ENCODE data around the gene PDE7B.

The PDE7B gene

DNA sequence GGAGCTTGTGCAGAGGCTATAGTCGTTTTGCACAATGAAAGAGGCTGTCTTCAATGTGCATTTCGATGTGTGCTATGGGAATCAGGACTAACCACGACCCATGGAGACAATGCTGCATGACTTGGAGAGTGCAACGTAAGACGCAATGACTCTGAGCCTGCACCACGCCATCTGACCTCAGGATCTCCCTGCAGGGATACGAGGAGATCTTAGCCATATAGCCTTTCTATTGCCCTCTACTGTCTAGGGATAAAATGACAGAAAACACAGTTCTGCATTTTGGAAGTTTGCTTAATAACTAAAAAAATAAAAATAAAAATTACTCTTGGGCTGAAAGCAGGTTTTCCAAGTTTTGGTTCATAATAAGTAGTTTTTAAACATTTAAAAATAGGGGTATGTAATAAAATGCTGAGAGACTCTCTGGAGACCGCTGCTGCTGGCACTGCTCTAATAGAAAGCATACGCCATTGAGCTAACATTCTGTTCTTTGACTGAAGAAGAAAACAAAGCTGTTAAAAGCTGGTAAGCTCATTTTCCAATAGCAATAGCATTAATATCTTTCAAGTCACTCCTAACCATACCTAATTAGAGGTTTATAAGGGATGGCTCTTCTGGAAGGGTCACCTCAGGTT lies 87.2 kb downstream of the PDE7B start:
- peak; percentile 69 to 70 for DNase-seq

DNA sequence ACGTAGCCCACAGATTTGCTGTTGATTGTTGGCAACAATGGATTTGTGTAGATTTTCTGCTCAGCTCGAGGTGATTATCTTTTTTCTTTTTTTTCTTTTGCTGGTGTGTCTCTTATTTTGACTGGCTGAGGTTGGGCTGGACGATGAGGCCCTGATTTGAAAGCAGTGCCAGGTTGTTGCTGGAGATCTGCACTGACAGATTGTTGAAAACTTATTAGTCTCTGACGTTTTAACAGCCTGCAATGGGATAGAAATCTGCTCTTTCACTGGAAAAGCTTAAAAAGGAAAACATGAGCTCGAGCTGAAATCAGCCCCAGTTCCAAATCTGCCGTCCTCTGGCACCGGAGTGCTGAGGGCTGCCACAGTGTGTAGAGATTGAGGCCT lies 87.7 kb downstream of the PDE7B start:
- DNase-seq = peak; percentile 67 to 88

DNA sequence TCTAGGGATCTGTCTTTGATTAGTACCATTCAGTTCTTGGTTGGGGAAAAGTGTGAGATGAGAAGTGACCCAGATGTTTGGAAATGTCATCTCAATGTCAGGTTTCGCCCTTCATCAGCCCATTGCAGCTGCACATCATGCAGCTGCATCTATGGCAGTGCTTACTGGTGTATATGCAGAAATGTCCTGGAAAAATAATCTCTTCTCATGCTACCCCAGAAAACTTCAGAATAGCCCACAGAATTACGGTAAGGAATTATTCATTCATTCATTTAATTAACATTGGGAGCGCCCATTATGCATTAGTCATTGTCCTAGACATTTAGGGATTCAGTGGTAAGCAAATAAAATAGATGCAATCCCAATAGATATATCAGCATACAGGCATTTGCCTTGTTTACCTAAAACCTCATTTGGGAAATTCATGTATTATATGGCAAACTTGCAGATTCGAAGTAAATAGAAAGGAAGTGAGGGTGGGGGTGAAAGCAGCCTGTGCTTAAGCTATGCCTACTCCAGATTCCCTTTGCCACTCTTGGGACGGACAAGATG lies 89.2 kb downstream of the PDE7B start:
- no peak for DNase-seq

DNA sequence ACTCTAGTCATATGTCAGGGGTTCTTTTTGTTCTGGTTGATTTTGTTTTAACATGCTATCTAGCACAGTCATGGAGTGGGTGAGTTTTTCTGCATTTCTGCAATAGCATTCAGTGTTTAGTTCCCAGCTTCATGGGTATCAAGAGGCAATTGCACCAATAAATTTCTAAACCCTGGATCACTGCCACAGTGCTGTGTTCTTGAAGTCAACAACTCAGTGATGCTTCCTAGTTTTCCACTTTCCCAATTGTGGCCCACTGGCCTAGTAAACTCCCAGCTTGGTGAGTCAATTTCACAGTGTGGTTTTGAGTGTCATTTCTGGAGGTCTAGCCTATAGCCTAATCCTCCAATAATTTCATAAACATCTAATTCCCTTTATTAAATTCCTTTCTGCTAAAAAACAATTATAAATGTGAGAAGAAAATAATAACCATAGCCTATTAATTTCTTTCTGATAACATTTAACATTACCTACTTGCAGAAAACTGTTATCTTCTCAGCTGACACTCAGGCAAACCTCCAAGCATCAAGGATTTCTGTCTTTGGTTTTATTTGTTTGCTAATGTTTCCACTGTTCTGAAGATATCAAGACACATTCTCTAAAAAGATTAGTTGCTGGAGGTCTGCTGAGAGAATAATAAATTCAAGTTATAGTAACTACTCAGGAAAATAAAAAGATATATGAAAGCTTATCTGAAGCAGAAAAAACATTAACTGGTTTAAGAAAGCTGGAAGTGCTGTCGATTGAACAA lies 89.9 kb downstream of the PDE7B start:
- no peak for DNase-seq

DNA sequence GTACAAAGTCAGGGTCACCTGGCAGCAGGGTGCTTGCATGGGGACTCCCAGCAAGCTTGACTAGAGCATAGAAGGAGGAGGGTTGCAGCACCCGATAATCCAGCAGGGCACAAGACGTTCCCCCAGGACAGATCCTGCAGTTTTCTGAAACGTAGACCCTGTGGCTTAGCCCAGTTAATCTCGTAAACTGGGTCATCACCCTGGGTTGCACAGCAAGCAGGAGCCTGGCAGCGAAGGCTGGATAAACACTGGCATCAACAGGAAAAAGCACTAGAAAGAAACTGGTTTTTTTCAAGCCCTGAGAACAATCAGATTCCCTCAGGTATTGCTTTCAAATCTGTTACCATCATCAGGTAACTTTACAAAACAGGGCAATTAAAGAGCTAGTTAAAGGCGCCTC lies 92.6 kb downstream of the PDE7B start:
- DNase-seq = no peak

DNA sequence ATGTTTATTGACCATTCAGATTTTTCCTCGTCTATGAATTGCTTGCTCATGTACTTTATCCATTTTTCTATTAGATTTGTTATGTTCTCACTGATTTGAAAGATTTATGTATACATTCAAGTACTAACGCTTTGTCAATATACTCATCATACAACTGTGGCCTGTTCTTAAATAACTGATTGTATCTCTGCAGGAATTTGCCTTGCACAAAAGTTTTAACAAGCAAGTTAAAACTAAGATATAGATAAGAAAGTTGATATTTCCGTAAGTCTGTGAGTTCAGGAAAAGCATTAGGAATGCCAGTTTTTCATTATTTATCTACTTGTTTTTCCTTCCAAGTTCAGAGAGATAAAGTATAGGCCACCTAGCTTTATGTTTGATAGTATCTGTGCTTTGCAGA lies 95.2 kb downstream of the PDE7B start:
- DNase-seq = no peak

DNA sequence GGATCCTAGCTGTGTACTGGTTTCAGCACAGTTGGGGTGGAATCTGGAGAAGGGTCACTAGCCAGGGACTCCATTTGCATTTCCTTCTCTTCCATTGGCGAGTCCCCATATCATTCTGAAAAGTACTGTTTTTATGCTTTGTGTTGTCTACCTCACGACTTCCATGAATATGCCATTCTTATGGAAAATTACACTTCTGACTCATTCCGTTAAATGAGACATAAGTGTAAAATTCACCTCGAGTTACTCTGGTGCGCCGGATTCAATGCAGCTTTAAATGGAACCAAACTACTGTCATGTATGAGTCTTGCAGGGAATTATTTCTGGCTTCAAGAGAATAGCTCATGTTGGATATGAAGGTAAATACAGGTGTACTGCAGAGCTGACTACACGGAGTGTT lies 99.2 kb downstream of the PDE7B start:
- DNase-seq = no peak

DNA sequence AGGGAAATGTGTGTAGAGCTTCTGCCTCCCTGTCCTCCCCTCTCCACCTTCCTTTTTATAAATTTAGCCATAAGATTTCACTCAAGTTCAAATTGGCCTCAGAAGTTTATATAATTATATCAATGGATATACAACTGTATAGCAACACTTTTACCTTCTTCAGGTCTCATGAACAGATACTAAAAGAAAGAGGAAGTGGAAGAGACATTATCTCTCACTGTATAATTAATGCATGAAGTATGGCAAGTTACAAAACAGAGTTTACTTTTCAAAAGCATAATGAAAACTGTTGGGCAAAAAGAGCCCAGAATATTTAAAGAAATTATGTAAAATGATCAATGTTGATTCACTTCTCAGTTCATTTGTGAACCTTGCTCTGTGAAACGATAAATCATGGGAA lies 99.7 kb downstream of the PDE7B start:
- DNase-seq = no peak

DNA sequence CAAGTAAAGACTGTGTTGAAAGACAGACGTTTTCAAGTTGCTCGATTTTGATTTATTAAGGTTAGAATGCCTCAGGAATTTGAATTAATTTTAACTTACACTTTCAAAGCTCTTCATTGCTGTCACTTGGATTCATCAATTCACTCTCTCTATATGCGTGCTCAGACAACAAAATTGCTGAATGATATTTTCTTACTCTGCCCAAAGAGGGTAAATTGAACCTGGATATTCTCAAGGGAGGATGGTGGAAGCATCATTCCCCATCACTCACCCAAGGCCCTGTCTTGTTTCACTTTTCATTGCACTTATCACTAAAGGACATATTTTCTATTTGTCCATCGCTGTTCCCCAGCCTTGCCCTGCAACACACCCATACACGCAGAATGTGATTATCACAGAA lies 102.3 kb downstream of the PDE7B start:
- no peak for DNase-seq

DNA sequence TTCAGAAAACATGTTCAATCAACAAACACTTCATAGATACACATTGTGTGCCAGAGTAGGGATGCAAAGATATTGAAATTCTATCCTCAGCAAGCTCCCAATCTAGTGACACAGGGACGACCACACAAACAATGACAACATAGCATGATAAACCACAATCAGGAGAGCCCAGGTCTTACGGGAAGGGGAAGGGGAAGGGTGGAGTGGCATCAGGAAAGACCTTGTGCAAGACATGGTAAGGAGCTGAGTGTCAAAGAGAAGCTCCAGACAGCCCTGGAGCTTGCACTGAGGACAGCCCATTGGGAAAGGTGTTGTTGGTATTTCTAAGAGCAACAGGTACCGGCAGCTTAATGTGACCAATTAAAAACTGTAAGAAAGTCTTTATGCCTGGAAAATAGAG lies 103.6 kb downstream of the PDE7B start:
- DNase-seq = no peak

DNA sequence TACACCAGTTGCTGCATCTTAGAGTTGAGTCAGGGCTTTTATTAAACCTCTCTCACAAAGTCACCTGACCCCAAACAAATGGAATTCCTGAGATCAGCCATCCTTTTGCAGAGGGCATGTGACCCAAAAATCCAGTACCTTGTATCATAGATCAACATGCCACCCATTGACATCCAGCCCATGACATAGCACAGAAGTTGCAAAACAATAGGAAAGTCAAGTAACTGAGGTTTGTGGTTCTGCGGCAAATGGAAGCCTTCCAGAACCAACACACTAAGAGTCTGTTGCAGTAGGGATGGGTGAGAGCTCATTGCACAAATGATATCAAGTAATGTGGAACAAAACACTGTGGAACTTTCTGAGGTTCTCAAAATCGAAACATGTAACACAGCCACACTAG lies 111.2 kb downstream of the PDE7B start:
- no peak for DNase-seq

DNA sequence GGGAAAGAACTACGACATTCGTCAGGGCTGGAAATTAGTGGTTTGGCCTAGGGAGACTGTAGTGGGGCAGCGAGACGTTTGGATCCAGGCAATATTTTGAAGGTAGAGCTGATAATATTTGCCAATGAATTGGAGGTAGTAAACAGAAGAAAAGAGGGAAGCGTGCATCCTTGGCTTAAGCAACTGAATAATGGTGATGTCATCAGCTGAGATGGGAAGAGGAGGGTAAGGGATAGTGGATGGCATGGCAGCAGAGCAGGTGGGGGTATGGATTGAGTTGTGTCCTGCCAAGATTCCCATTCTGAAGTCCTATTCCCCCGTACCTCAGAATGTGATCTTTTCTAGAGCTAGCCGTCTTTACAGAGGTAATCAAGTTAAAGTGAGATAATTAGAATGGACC lies 119.2 kb downstream of the PDE7B start:
- DNase-seq = no peak

DNA sequence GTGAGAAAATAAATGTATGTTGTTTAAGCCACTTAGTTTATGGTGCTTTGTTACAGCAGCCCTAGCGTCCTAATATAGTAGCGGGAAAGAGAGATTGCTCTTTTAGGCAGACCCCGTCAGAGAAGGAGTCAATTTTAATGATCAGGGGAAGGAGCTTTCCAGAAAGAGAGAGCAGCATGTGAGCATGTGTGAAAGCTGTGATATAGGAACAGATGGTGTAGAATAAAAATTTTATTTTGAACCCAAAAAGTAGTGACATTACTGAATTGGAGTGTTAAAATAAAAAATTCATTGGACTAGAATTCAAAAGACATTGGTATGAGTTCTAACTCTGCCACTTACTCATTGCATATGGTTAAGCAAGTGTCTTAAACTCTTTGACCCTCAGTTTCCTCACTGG lies 119.8 kb downstream of the PDE7B start:
- no peak for DNase-seq

DNA sequence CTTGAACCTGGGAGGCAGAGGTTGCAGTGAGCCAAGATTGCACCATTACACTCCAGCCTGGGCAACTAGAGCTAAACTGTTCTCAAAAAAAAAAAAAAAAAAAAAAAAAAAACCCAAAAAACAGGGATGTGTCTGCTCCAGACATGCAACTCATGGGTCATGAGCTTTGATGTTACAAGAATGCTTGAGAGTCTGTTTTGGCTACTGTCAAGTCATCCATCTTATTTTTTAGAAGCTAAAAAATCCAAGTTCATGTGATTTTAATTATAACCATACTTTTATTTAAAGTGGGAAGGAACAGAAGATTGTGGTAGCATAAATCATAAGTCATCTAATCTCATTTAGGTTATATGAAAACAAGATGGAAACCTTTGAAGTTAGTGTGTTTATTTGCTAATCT lies 120.6 kb downstream of the PDE7B start:
- DNase-seq = no peak

DNA sequence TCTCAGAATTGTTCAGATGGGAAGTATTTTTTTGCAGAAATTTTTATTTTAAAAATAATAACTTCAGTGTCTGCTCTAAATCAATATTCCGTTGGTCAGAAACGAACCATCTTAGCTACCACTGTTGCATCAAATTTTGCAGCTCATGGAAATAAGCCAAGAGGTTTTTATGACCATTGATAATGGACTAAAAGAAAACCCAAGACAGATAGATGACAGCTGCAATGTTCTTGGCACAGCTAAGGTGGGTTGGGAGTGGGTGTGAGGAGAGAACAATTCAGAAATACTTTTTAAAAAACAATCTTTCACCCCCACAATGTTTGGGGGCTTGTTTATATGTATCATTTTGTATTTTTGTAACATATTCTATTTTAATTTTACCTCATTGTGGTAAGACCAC lies 121.1 kb downstream of the PDE7B start:
- DNase-seq = no peak

DNA sequence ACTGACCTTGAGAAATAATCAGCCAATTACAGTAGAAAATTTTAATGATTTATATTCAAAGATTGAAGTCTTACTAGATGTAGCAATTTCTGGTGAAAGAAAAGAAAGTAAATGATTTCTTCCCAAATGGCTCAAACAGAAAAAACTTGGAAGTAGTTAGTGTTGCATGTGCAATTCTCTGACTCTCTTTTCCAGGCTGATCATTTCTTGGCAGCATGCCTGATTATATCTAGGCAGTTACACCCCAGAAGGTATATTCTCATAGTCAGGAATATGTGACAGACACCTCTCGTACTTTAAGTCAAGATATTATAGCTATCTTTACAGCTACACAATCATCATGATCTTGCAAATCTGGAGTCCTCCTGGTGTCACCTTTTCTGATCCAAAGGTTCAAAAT lies 122.9 kb downstream of the PDE7B start:
- DNase-seq = peak in 1 of 2 experiments; percentile 37

DNA sequence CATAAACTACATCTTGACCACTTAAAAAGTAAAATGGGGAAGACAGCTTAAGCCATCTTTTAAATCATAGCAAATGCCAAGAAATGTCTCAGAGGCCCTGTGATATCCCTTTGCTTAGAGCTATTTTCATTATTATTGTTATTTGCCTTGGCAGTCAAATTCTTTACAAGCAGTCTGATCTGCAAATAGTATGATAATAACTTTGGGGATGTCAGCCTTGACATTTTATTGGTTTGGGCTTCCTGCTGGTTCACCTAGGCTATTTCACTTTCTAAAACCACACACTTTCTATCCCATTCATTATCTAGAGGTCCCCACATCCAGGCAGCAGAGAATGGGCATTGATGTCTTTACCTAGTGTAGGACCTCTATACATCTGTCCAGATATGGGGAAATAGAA lies 125.1 kb downstream of the PDE7B start:
- no peak for DNase-seq

DNA sequence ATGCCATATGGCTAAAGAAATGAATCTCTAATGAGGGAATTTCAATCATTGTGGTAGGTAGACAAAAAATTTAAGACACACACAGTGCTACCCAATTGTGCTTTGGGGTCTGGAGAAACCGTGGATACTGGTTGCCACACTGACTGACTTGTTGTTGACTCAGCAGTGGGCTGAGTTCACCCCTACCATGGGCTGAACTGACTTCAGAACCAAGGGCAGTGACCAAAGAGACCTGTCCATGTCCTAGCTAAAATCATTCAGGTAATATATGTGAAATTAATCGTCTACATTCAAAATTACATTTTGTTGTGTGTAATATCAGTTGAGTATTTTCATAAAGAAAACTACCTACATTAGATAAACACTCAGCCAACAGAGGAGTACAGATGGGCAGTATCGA lies 131.6 kb downstream of the PDE7B start:
- DNase-seq = no peak

DNA sequence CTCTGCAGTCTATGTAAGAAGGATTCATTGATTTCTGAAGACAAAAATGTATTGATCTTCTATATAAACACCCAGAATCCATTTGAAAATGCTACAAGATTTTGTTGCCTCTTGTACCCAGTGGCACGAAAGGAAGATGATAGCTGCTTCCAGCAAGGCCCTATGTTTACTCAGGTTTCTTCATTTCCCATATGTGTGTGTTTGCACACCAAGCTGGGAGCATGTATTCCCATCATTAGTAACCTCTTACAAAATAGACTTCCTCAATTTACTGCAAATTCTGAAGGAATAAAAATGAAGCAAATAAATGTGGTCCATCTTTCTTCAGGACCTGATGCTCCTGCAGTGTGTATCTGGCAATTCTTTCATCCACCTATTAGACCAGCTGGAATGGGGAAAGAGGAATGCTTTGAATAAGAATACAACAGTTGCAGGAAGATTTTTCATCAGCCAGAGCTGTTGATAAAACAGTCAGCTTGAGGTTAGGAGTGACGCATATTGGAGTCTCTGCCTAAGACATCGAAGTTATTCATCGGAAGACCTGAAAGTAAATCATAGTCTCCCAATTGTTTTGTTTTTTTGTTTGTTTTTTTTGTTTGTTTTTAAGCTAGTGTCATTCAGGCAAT lies 132.3 kb downstream of the PDE7B start:
- DNase-seq = no peak

DNA sequence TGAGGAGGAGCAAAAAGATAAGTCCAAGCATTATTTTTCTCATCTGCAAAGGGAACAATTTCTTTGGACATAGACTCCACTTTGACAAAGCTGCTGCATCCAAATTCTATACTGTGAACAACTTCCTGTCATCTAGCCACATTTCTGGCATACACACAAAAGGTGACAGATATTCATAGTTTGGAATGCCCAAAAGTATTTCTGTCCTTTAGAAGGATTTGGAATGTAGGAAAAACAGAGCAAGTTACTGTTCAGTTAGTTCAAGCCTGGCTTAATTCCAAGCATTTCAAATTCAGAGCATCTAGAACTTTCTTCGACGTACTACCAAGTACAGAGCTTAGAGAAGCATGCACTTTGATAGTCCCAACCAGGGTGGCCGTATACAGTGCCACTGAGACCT lies 134.0 kb downstream of the PDE7B start:
- DNase-seq = no peak

DNA sequence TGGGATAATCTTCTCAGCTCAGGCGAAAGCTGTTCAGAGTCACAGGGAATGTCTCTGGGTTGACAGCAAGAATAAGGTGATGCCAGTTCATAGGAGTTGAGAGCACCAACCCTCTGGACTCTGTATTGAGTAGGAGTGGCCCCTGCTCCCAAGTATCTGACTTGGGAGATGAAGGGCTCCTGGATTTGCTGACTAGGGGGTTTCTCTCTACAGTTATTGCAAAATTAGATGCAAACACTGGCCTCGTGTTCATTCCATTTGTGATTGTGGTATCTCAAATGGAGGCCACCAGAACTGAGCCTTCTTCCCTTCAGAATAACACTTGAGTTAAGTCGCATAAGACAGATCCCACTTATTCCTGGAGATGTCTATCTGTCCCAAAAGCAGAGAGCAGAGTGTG lies 135.7 kb downstream of the PDE7B start:
- no peak for DNase-seq

DNA sequence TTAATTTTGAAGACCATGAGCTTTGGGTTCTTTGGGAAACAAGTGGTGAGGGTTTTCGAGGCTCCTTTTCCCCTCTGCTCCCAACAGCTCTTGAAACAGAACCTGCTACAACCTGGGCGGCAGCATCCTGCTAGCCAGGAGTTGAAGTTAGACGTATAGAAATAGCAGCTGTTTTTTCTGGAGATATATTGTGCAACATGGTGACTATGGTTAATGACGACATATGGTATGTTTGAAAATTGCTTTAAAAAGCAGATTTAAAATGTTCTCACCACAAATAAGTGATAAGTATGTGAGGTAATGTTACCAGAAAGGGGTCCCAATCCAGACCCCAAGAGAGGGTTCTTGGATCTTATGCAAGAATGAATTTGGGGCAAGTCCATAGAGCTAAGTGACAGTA lies 138.9 kb downstream of the PDE7B start:
- DNase-seq = no peak

DNA sequence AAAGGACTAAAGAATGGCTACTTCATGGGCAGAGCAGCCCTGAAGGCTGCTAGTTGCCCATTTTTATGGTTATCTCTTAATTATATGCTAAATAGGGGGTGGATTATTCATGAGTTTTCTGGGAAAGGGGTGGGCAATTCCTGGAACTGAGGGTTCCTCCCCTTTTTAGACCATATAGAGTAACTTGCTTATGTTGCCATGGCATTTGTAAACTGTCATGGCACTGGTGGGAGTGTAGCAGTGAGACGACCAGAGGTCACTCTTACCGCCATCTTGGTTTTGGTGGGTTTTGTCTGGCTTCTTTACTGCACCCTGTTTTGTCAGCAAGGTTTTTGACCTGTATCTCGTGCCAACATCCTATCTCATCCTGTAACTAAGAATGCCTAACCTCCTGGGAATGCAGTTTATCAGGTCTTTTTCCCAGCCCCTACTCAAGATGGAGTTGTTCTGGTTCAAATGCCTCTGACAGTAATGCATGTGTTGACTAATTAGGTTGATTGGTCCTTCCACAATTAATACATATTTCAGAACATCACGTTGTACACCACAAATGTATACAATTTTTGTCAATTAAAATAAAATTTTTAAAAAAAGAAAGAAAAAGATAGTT lies 139.5 kb downstream of the PDE7B start:
- no peak for DNase-seq

DNA sequence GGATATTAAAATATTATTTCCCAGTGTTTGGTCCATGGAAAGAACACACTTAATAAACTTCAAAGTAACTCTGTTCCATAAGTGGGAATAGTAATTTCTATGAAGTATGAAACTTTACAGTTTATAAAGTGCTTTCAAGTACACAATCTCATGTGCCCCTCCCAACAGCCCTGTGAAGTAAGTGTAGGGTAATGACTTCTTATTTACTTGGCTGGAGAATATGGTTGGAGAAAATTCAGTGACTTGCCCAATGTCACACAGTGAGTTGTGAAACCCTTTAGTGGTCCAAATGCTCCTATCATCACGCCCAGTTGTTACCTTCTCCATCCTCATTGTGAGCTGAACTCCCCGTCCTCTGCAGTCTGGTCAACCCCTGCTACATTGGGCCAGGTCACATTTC lies 141.2 kb downstream of the PDE7B start:
- DNase-seq = no peak

Measured in NCI-H446 (cell line).